Activated CD4-positive, alpha-beta T cell treated with anti-CD3 and anti-CD28 coated beads, Interleukin-2, Interleukin-4, amounts not matched to agents 100 ng/mL and 50 ng/mL, durations not matched to agents 16 hours and 8 hours (primary cell): Measurements from ENCODE around the gene NGDN.
"Not testable (repeated sequence)": the region's sequence is repeated elsewhere in the genome, so short reads cannot be mapped to it uniquely, and the experiment has no call there.

Experiments used
- DNase-seq: peaks from one replicate; pipeline ENCODE4 v3.0.0-alpha.2; 2020; ENCODE audit warnings: low spot score

Gene NGDN

GRCh38 chr14:23469127-23469905 is at the start of gene NGDN:
TSS of gene NGDN (plus strand) at chr14:23469703. CDS start at chr14:23469716, 13 bp downstream.
- DNase-seq, result peak; percentile 98

GRCh38 chr14:23421594-23421993 is 47.9 kb upstream of the NGDN start:
- peak; percentile 55 for DNase-seq

GRCh38 chr14:23423657-23424056 is 45.8 kb upstream of the NGDN start:
- no peak for DNase-seq

GRCh38 chr14:23425169-23425568 is 44.3 kb upstream of the NGDN start:
- no peak for DNase-seq

- DNase-seq, result not testable (repeated sequence)
Observed at GRCh38 chr14:23425798-23426197, 43.7 kb upstream of the NGDN start.

GRCh38 chr14:23428686-23429495 is 40.6 kb upstream of the NGDN start:
- no peak for DNase-seq

- no peak for DNase-seq
Observed at GRCh38 chr14:23430016-23430722, 39.3 kb upstream of the NGDN start.

GRCh38 chr14:23430723-23431085 is 38.8 kb upstream of the NGDN start:
- DNase-seq, result no peak

GRCh38 chr14:23431486-23431885 is 38.0 kb upstream of the NGDN start:
- DNase-seq, result no peak

- no peak for DNase-seq
Observed at GRCh38 chr14:23432102-23432925, 37.2 kb upstream of the NGDN start.

GRCh38 chr14:23432946-23433345 is 36.6 kb upstream of the NGDN start:
- no peak for DNase-seq

- DNase-seq, result no peak
Observed at GRCh38 chr14:23433457-23433856, 36.0 kb upstream of the NGDN start.

GRCh38 chr14:23434488-23435222 is 34.8 kb upstream of the NGDN start:
- no peak for DNase-seq

- no peak for DNase-seq
Observed at GRCh38 chr14:23435543-23436326, 33.8 kb upstream of the NGDN start, which contains the start of gene MYH7. TSS of gene MYH7 (minus strand) at chr14:23435660. CDS start at chr14:23433732, 1,928 bp downstream.

GRCh38 chr14:23436327-23437132 is 33.0 kb upstream of the NGDN start:
- DNase-seq, result no peak

- DNase-seq, result no peak
Observed at GRCh38 chr14:23437133-23438100, 32.1 kb upstream of the NGDN start.

GRCh38 chr14:23438101-23438971 is 31.2 kb upstream of the NGDN start:
- DNase-seq, result no peak
